Brain microvascular endothelial cell (primary cell): Measurements from ENCODE around the gene FSTL4.

ENCODE experiments used
- DNase-seq: peaks from one replicate; pipeline ENCODE4 v3.0.0-alpha.2; 2020
- H3K27ac ChIP-seq: fragments of 250-450 bp; sonication (Bioruptor Pico); 2 replicates; pipeline ENCODE4 v1.5.1; 2020; ENCODE audit warnings: mild to moderate bottlenecking, moderate library complexity
- H3K27me3 ChIP-seq: fragments of 250-450 bp; sonication (Bioruptor Pico); replicated peaks from 2 replicates; pipeline ENCODE4 v1.5.1; 2020; ENCODE audit warnings: mild to moderate bottlenecking
- H3K36me3 ChIP-seq: fragments of 250-450 bp; sonication (Bioruptor Pico); replicated peaks from 2 replicates; pipeline ENCODE4 v1.5.1; 2020; ENCODE audit warnings: mild to moderate bottlenecking
- H3K4me3 ChIP-seq: 2 replicates; pipeline ENCODE4 v1.5.1; 2011; ENCODE audit warnings: low read depth, mild to moderate bottlenecking, control low read depth, low read length, moderate library complexity
- in situ Hi-C: cut with HindIII; loops from 2 replicates; pipeline ENCODE4 v1.10.0; 2017; ENCODE audit warnings: low sequenced_read_pairs, low pct_ligation_motif_present
- TF ChIP-seq, protein P1 (sequence below): IDR thresholded peaks from 2 replicates; pipeline ENCODE4 v1.5.1; 2011; ENCODE audit warnings: low read depth, mild to moderate bottlenecking, moderate library complexity, low read length, control low read depth, inconsistent platforms; ENCODE audit errors: missing control alignments

Gene FSTL4

DNA sequence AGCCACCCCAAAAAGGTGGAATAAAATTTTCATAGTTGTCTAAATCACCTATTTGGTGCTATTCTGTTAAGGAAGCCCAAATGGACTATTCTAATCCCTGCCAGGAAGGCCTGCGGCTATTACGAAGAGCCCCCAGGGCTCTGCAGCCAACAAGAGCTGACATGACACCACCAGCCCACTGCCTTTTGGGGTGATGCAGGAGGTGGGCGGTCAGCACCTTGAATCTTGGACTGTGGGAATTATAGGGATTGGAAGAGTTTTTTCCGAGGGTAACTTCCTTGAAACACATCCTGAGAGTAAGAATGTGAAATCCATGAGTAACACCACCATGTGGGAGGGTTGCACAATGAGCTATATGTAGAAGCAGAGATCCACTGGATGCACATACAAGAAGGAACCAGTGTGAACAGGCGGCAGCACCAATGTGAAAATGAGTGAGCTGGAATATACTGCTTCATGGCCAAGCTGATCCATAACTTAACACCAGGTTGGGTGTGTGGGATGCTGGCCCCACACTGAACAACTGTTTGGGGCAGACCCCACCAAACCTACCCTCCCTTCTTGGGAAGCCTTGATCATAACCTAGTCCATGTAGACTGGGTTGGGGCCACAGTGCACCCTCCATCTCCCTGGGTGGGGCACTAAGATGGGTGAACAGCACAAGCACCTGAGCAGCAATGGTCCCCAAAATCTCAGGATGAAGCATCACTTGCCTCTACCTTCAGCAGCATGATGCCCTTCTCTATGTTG, 239.0 kb downstream of the FSTL4 start:
- TF ChIP-seq, protein P1, sequence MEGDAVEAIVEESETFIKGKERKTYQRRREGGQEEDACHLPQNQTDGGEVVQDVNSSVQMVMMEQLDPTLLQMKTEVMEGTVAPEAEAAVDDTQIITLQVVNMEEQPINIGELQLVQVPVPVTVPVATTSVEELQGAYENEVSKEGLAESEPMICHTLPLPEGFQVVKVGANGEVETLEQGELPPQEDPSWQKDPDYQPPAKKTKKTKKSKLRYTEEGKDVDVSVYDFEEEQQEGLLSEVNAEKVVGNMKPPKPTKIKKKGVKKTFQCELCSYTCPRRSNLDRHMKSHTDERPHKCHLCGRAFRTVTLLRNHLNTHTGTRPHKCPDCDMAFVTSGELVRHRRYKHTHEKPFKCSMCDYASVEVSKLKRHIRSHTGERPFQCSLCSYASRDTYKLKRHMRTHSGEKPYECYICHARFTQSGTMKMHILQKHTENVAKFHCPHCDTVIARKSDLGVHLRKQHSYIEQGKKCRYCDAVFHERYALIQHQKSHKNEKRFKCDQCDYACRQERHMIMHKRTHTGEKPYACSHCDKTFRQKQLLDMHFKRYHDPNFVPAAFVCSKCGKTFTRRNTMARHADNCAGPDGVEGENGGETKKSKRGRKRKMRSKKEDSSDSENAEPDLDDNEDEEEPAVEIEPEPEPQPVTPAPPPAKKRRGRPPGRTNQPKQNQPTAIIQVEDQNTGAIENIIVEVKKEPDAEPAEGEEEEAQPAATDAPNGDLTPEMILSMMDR: no peak
- no peaks in the 10 kb centered on the region for H3K27me3 ChIP-seq
- H3K4me3 ChIP-seq: no peak overlapping the region
- no peak overlapping the region for H3K27ac ChIP-seq
- in situ Hi-C loops: no loop called here
- DNase-seq: no peak
- H3K36me3 ChIP-seq: no peaks in the 10 kb centered on the region

DNA sequence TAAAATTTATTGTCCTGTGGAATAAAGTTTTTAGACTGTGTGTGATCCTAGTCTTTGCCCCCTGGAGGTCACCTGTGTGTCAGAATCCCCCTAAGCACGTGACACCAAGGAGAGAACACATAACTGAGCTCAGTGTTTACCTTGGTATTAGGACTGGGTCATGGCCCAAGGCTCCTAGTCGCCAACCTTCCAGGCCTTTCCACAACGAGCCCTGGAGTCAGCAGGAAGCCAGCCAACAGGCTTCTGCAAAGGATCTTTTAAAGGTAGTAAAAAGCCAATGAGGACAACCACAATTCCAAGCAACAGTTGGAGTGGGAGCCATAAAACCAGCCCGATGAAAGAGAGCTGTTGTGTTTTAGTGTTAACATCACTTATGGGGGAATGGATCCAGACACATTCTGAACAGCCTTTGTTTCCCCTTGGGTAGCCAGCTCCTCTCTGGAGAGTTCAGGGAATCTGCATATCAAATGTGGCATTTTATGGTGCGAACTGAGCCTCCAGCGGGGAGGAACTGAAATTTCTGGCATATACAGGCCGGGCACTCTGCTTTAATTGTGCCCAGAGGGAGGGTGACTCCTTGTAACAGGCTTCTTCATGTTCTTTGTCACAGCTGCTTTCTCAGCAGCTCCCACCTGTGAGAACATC, 239.9 kb downstream of the FSTL4 start:
- Histone ChIP-seq H3K27me3 (no peaks in the 10 kb centered on the region), H3K36me3 (no peaks in the 10 kb centered on the region), H3K4me3 (no peak overlapping the region), H3K27ac (no peak overlapping the region)
- no peak for DNase-seq
- TF ChIP-seq, protein P1: no peak
- in situ Hi-C loops: no loop called here

DNA sequence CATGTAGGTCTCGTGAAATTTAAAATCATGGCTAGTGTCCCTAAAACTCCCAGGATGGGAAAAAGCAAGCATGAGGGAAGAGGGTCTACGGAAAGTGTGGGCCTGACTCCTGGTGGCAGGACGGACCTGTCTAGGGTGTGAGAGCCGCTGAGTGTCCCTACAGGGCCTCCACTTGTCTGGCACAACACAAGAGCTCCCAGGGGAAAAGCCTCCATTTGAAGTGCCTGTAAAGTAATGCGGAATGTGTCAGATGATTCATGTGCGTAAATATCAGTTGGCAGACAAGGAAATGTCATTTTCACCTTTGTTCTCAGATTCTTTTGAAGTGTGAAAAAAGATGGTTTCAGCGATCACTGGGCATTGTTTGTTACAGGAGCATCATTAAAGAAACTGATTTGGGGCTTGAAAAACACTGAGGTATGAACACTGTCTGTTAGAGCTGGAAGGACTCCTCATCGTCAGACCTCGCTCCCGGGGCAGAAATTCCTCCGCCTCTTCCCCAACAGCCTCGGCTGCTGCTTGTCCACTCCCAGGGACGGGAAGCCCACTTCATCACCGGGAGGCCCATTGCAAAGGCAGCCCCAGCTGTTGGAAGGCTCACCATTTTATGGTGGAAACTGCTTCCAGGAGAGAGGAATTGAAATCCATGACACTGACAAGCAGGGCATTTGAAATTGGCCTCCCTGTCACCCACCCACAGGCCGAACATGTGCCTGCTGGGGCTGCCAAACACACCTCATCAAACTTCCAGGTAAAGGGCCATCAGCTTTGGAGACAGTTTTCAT, 240.8 kb downstream of the FSTL4 start:
- H3K27ac ChIP-seq: no peak overlapping the region
- TF ChIP-seq, protein P1: no peak
- no peak for DNase-seq
- no peak overlapping the region for H3K4me3 ChIP-seq
- in situ Hi-C loops: no loop called here
- no peaks in the 10 kb centered on the region for H3K27me3 ChIP-seq
- H3K36me3 ChIP-seq: no peaks in the 10 kb centered on the region

DNA sequence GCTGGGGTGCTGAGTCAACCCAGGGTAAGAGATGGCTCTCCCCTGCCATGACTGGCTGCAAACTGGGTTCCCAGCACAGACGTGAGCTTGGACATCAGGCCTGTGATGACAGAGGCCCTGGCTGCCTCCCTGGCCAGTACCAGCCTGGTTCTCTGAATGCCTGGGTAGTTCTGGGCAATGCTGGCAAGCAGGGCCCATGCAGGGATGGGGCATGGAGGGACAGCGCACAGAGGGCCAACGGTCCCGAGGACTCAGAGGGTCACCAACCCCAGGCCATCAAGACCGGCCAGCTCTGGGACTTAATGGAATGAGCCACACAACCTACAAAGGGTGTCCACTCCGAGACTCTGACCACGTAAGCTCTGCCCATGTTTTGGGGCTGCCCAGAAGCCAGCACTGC, 241.4 kb downstream of the FSTL4 start:
- H3K36me3 ChIP-seq: no peaks in the 10 kb centered on the region
- no peaks in the 10 kb centered on the region for H3K27me3 ChIP-seq
- H3K4me3 ChIP-seq: no peak overlapping the region
- in situ Hi-C loops: no loop called here
- TF ChIP-seq, protein P1: no peak
- DNase-seq: no peak
- H3K27ac ChIP-seq: no peak overlapping the region

DNA sequence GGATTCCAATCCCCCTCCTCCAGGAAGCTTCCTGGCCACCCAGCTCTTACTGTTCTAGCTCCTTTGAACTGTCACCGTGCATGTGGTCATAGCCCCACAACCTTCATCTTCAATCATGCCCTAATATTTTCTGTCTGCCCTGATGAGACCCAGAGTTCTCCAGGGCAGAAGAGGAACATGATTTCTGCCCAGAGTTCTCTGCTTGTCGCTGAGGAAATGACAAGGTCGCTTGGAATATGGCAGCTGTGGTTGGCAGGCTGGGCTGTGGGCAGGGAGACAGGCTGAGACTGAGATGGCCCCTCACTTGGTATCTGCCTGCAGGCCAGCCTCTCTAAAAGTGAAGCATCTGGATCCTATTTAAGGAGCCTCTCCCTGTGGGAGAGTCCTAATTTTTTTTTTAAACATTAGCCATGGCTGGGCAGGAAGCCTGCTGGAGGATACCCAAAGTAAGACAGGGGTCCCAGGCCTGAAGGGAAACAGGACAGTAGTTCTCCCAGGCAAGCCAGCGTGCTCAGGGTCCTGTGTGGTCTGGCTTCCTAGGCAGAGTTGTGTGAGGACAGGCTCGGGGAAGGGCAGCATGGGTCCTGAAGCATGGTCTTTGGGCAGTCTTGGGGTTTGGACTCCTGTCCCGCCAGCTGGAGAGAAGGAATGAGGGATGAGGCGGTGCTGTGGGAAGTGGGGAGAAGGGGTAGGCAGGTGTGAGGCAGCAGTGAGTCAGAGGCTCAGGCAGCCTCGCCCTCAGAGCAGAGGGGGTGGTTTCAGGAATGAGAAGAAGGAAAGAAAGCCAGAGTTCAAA, 242.1 kb downstream of the FSTL4 start:
- in situ Hi-C loops: no loop called here
- Histone ChIP-seq H3K27ac (no peak overlapping the region), H3K4me3 (no peak overlapping the region), H3K27me3 (no peaks in the 10 kb centered on the region), H3K36me3 (no peaks in the 10 kb centered on the region)
- DNase-seq: no peak
- TF ChIP-seq, protein P1: no peak
